Measurements from ENCODE around the gene EHD3. TPM values are rescaled to one million over a fixed set of nuclear protein-coding genes. Genes with fewer than 3 reads are reported as not detected.

EHD3 gene
- total and polyA plus RNA-seq, 2 of the 13 experiments (the other 11 are each of a cell fraction or from before 2014, with no cell fraction given) = 0.20 to 0.69 TPM

- Histone ChIP-seq H3K9ac (ENCODE audit: insufficient read depth, low read depth, low read length) (no peak overlapping the region), H3K9me3 (ENCODE audit: low read length) (no peaks in the 10 kb centered on the region), H3K4me2 (ENCODE audit: low read depth, low read length) (no peak overlapping the region), H2AFZ (ENCODE audit: low read length) (no peak overlapping the region), H3K36me3 (replicated peaks in 1 of 2; ENCODE audit: control insufficient read depth in 1 of 2, insufficient read depth in 2 of 2, low read length in 2 of 2) (no peaks in the 10 kb centered on the region), H4K20me1 (ENCODE audit: insufficient read depth, low read length) (no peaks in the 10 kb centered on the region), H3K79me2 (ENCODE audit: insufficient read depth, low read length) (no peaks in the 10 kb centered on the region), H3K27ac (ENCODE audit: extremely low read length, insufficient read depth, low read length) (no peak overlapping the region), H3K27me3 (ENCODE audit: control insufficient read depth in 1 of 2, insufficient read depth in 2 of 2, low read length in 2 of 2) (no peaks in the 10 kb centered on the region; a peak in 1 of 5 replicates), H3K4me3 (replicated peaks in 1 of 3; ENCODE audit: insufficient read depth in 1 of 3, low read depth in 2 of 3, low read length in 3 of 3) (no peak overlapping the region), H3K4me1 (ENCODE audit: insufficient read depth, low read length) (no peaks in the 10 kb centered on the region)
- TF ChIP-seq ZNF672 (CRISPR knock-in tag; IDR thresholded peaks at IDR 0.05) = no peak
- TF ChIP-seq EZH2 (conservative IDR thresholded peaks at IDR 0.05; ENCODE audit: low read depth, low read length) = no peak
- TF ChIP-seq TFAP4 (IDR thresholded peaks at IDR 0.05; ENCODE audit: borderline replicate concordance, low read depth) = no peak
- no peak for TF ChIP-seq ZNF619 (CRISPR knock-in tag; IDR thresholded peaks at IDR 0.05)
- no peak for TF ChIP-seq ZFP41 (CRISPR knock-in tag; IDR thresholded peaks at IDR 0.05; ENCODE audit: borderline replicate concordance)
- no peak for TF ChIP-seq NR3C1 (CRISPR knock-in tag; IDR thresholded peaks at IDR 0.05)
- no peak for TF ChIP-seq ZKSCAN5 (CRISPR knock-in tag; IDR thresholded peaks at IDR 0.05)
- TF ChIP-seq SRF (IDR thresholded peaks at IDR 0.05; ENCODE audit: low read depth, low read length) = no peak
- no peak for TF ChIP-seq JUN (CRISPR knock-in tag; IDR thresholded peaks at IDR 0.05)
- TF ChIP-seq RBFOX2 (IDR thresholded peaks at IDR 0.05; ENCODE audit: low read depth, low read length) = no peak
- no peak for TF ChIP-seq STAT6 (CRISPR knock-in tag; IDR thresholded peaks at IDR 0.05; ENCODE audit: borderline replicate concordance)
- TF ChIP-seq KLF16 (CRISPR knock-in tag; IDR thresholded peaks at IDR 0.05) = no peak
- TF ChIP-seq FUBP1 (CRISPR knock-in tag; IDR thresholded peaks at IDR 0.05; ENCODE audit: borderline replicate concordance) = no peak
- no peak for TF ChIP-seq ZFP82 (CRISPR knock-in tag; IDR thresholded peaks at IDR 0.05; ENCODE audit: borderline replicate concordance)
- TF ChIP-seq ZNF552 (CRISPR knock-in tag; IDR thresholded peaks at IDR 0.05; ENCODE audit: borderline replicate concordance) = no peak
- no peak for TF ChIP-seq GLMP (CRISPR knock-in tag; IDR thresholded peaks at IDR 0.05; ENCODE audit: borderline replicate concordance)
- in situ Hi-C loops (cut with HindIII; ENCODE audit: extremely low pct_ligation_motif_present, low pct_unique_long_range_greater_than_20kb) (no loop called here), intact Hi-C loops (cut with micrococcal nuclease; ENCODE audit: unreplicated experiment) (no loop called here)
- ATAC-seq (no peak), FAIRE-seq (no peak), DNase-seq (ENCODE audit: low spot score) (no peak)
- WGBS (ENCODE audit: low lambda C conversion rate) = 7% methylated on average over 4 of the region's 4 CpGs
- POLR2A ChIA-PET = no interaction called here
- CTCF ChIA-PET (ENCODE audit: low intra/inter-chr PET ratio, low total read pairs) = no interaction called here
- no TSS peak for BruUV-seq (replicated peaks)
Measured at GRCh38 chr2:31277621-31278020, 43.7 kb downstream of the EHD3 start.

All from HepG2 (cell line).